Uterus (tissue), 2 donors: ENCODE data around the gene TRPM1.

Source experiments
- CTCF ChIP-seq, 4 experiments: fragments of 200-600 bp in 2 of 4; fragments of 450-650 bp in 2 of 4; sonication (generic) in 2 of 4; IDR thresholded peaks; one replicate each; pipeline ENCODE4 v1.5.1; 2016 to 2019; ENCODE audit warnings: antibody characterized with exemption in 4 of 4, mild to moderate bottlenecking in 2 of 4, moderate library complexity in 1 of 4
- POLR2A ChIP-seq, 2 donors: fragments of 450-650 bp; IDR thresholded peaks; one replicate each; pipeline ENCODE4 v1.6.1; 2016; ENCODE audit warnings: antibody characterized with exemption in 2 of 2, mild to moderate bottlenecking in 1 of 2, moderate library complexity in 1 of 2

DNA sequence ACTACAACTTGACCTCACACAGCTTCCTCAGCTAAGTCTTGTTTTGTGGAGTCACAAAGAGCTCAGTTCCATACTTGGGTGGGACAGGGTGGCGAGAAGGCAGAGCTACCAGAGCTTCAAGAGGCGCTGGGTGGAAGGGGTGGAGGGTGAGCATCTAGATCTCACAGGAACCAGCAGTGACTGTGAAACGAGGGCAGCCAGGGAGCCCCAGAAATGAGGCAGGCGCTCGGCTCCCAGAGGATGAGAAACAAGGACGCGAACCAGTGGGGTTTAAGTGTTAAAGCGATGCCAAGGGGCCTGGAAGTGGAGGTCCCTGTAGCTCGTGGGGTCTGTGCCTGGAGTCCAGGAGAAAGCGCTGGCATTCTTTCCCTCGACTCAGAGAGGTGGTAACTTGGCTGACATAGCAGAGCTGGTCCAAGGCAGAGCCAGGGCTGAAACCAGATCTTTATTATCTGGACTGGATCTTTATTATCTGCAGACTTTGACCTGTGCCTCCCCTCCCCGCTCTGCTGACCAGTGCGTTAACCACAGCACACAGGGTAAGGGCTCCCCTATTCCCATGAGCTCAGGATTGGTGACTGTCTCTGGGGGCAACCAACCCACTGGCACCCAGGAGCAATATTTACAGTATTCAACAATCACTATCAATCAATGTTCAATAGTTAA is 26.2 kb upstream of the TRPM1 start:
- TF ChIP-seq CTCF (IDR thresholded peaks at IDR 0.05) = no peak
- no peak for TF ChIP-seq POLR2A (IDR thresholded peaks at IDR 0.05)
